GM23248 (cell line): Measurements from ENCODE around the gene F10. TPM values are rescaled to one million over a fixed set of nuclear protein-coding genes. Genes with fewer than 3 reads are reported as not detected.

Experiments used
- DNase-seq: peaks from one replicate; pipeline ENCODE4 v3.0.0-alpha.2; 2015
- H2AFZ ChIP-seq: fragments of 200-600 bp; sonication (generic); 2 replicates; pipeline ENCODE4 v1.6.1; 2016; ENCODE audit warnings: antibody characterized with exemption
- H3F3A ChIP-seq: fragments of 200-600 bp; sonication (generic); 2 replicates; pipeline ENCODE4 v1.6.1; 2016; ENCODE audit warnings: mild to moderate bottlenecking, antibody characterized with exemption, mixed run types; ENCODE audit not compliant: insufficient read depth
- H3K27ac ChIP-seq: fragments of 200-600 bp; sonication (generic); 2 replicates; pipeline ENCODE4 v1.5.1; 2016; ENCODE audit warnings: mild to moderate bottlenecking
- H3K27me3 ChIP-seq: fragments of 200-600 bp; sonication (generic); replicated peaks from 2 replicates; pipeline ENCODE4 v1.6.1; 2016; ENCODE audit warnings: mild to moderate bottlenecking; ENCODE audit not compliant: insufficient read depth
- H3K36me3 ChIP-seq: fragments of 200-600 bp; sonication (generic); 2 replicates; pipeline ENCODE4 v1.6.1; 2016; ENCODE audit warnings: low read depth, mild to moderate bottlenecking
- H3K4me1 ChIP-seq: fragments of 200-600 bp; sonication (generic); 2 replicates; pipeline ENCODE4 v1.6.1; 2016; ENCODE audit warnings: mild to moderate bottlenecking; ENCODE audit not compliant: insufficient read depth
- H3K4me2 ChIP-seq: fragments of 200-600 bp; sonication (generic); one replicate; pipeline ENCODE4 v1.6.1; 2016; ENCODE audit warnings: mild to moderate bottlenecking; ENCODE audit not compliant: unreplicated experiment
- H3K4me3 ChIP-seq: fragments of 200-600 bp; sonication (generic); 2 replicates; pipeline ENCODE4 v1.5.1; 2016; ENCODE audit warnings: mild to moderate bottlenecking
- H3K79me2 ChIP-seq: fragments of 200-600 bp; sonication (generic); 2 replicates; pipeline ENCODE4 v1.6.1; 2016; ENCODE audit warnings: mild to moderate bottlenecking; ENCODE audit not compliant: insufficient read depth
- H3K9ac ChIP-seq: fragments of 200-600 bp; sonication (generic); 2 replicates; pipeline ENCODE4 v1.6.1; 2016; ENCODE audit warnings: mild to moderate bottlenecking
- H3K9me2 ChIP-seq: fragments of 200-600 bp; sonication (generic); 2 replicates; pipeline ENCODE4 v1.6.1; 2016; ENCODE audit warnings: mixed run types, mild to moderate bottlenecking, moderate library complexity; ENCODE audit not compliant: insufficient read depth
- H3K9me3 ChIP-seq: fragments of 200-600 bp; sonication (generic); one replicate; pipeline ENCODE4 v1.6.1; 2017; ENCODE audit warnings: low read depth
- H4K20me1 ChIP-seq: fragments of 200-600 bp; sonication (generic); 2 replicates; pipeline ENCODE4 v1.6.0; 2016; ENCODE audit not compliant: insufficient read depth
- EZH2 ChIP-seq: fragments of 200-600 bp; sonication (generic); IDR thresholded peaks from 2 replicates; pipeline ENCODE4 v1.6.1; 2018; ENCODE audit warnings: antibody characterized with exemption, mild to moderate bottlenecking; ENCODE audit not compliant: insufficient read depth, poor library complexity, severe bottlenecking
- EZH2phosphoT487 ChIP-seq: fragments of 200-600 bp; sonication (generic); IDR thresholded peaks from 2 replicates; pipeline ENCODE4 v1.6.1; 2018; ENCODE audit warnings: antibody characterized with exemption, moderate library complexity, mild to moderate bottlenecking, low read depth; ENCODE audit not compliant: insufficient read depth
- WGBS, 2 experiments: methylation state at CpG; one replicate each; pipeline ENCODE4 v1.1.6; 2015 to 2017; ENCODE audit warnings: low lambda C conversion rate in 2 of 2, low coverage in 1 of 2; ENCODE audit errors: missing lambda C conversion rate in 2 of 2; 5-methylcytosine and 5-hydroxymethylcytosine counted together
- in situ Hi-C: fragments of 300-500 bp; cut with MboI; formaldehyde crosslinking; loops from 2 replicates; pipeline ENCODE4 v1.15.0; 2020
- polyA plus RNA-seq: library from polyadenylated mRNA; unstranded; fragments of >200 nt; fragmentation: Nextera tagmentation; extraction: Ambion mirVana; gene quantifications from 2 replicates; pipeline ENCODE4 v1.2.1, GENCODE V29; 2016
- total RNA-seq: library from RNA; depleted of rRNA; stranded (reverse); fragments of >200 nt; shearing (Covaris generic); gene quantifications from 2 replicates; pipeline ENCODE4 v1.2.3, GENCODE V29; 2014

F10 gene
- total and polyA plus RNA-seq, 2 experiments from 2014 or later = 7.8 to 9.1 TPM

- in situ Hi-C loops = no loop called here
- no peaks in the 10 kb centered on the region for H4K20me1 ChIP-seq
- H3K27ac ChIP-seq = no peak overlapping the region
- no peak overlapping the region for H3K9ac ChIP-seq
- no peaks in the 10 kb centered on the region for H3K79me2 ChIP-seq
- TF ChIP-seq EZH2phosphoT487 = no peak
- TF ChIP-seq EZH2 = no peak
- 0 out of 2 replicates have a peak, but pooled peaks cover 7% of the 10 kb centered on the region for H3K4me1 ChIP-seq
- H3K4me2 ChIP-seq = no peak overlapping the region
- H3K4me3 ChIP-seq = no peak overlapping the region
- peaks cover 24% of the 10 kb centered on the region for H3K27me3 ChIP-seq
- DNase-seq = no peak
- H3K9me3 ChIP-seq = no peaks in the 10 kb centered on the region
- no peaks in the 10 kb centered on the region for H3F3A ChIP-seq
- no peak overlapping the region for H2AFZ ChIP-seq
- no peaks in the 10 kb centered on the region for H3K9me2 ChIP-seq
- H3K36me3 ChIP-seq = no peaks in the 10 kb centered on the region
- WGBS, 2 experiments = 81 to 85% methylated on average over 12 of the region's 12 CpGs
These were observed 19.9 kb upstream of the F10 start for GRCh38 chr13:113102727-113103126.

- Histone ChIP-seq H3K9ac (no peak overlapping the region), H3K27ac (no peak overlapping the region), H3K4me3 (no peak overlapping the region), H3F3A (no peaks in the 10 kb centered on the region), H3K36me3 (no peaks in the 10 kb centered on the region), H3K79me2 (no peaks in the 10 kb centered on the region), H3K4me2 (no peak overlapping the region), H3K9me3 (no peaks in the 10 kb centered on the region), H4K20me1 (no peaks in the 10 kb centered on the region), H3K27me3 (peaks cover 17% of the 10 kb centered on the region), H3K9me2 (no peaks in the 10 kb centered on the region), H2AFZ (no peak overlapping the region), H3K4me1 (no peaks in the 10 kb centered on the region)
- TF ChIP-seq EZH2 (no peak), EZH2phosphoT487 (no peak)
- in situ Hi-C loops = no loop called here
- WGBS, 2 experiments = 74 to 79% methylated on average over 8 to 9 of the region's 9 CpGs
- DNase-seq = no peak
These were observed 19.0 kb upstream of the F10 start for GRCh38 chr13:113103646-113104045.

- Histone ChIP-seq H3K27me3 (peaks cover 1% of the 10 kb centered on the region), H3K79me2 (no peaks in the 10 kb centered on the region), H4K20me1 (no peaks in the 10 kb centered on the region), H3F3A (no peaks in the 10 kb centered on the region), H3K4me3 (no peak within 1 kb of the TSS), H3K27ac (no peak within 1 kb of the TSS), H3K9ac (no peak within 1 kb of the TSS), H3K9me3 (no peaks in the 10 kb centered on the region), H3K9me2 (no peaks in the 10 kb centered on the region), H3K4me1 (no peaks in the 10 kb centered on the region), H3K4me2 (no peak within 1 kb of the TSS), H2AFZ (no peak within 1 kb of the TSS), H3K36me3 (no peaks in the 10 kb centered on the region)
- TF ChIP-seq EZH2phosphoT487 = no peak
- no peak for TF ChIP-seq EZH2
- no peak for DNase-seq
- in situ Hi-C loops = no loop called here
- 68 to 69% methylated on average over 17 of the region's 17 CpGs for WGBS, 2 experiments
These were observed 17.3 kb upstream of the F10 start, which contains the start of gene F7 for GRCh38 chr13:113105032-113105920. Gene F7 (plus strand): TSS chr13:113105791. CDS start chr13:113105842, 51 bp downstream.

GRCh38 chr13:113105921-113106452 is 16.6 kb upstream of the F10 start:
- no peak for TF ChIP-seq EZH2phosphoT487
- TF ChIP-seq EZH2 = no peak
- WGBS, 2 experiments = 51 to 59% methylated on average over 8 to 16 of the region's 16 CpGs
- Histone ChIP-seq H3K79me2 (no peaks in the 10 kb centered on the region), H3K36me3 (no peaks in the 10 kb centered on the region), H3K27me3 (peaks cover 7% of the 10 kb centered on the region; the same call in 1 of the 2 replicates), H3K9me2 (no peaks in the 10 kb centered on the region), H3K4me1 (no peaks in the 10 kb centered on the region), H3F3A (no peaks in the 10 kb centered on the region), H2AFZ (no peak overlapping the region), H3K9ac (no peak overlapping the region), H3K9me3 (no peaks in the 10 kb centered on the region), H4K20me1 (no peaks in the 10 kb centered on the region), H3K4me2 (no peak overlapping the region), H3K27ac (no peak overlapping the region), H3K4me3 (no peak overlapping the region)
- in situ Hi-C loops = no loop called here
- DNase-seq = no peak
